ENCODE measurements around the gene TMPRSS13.

DNA sequence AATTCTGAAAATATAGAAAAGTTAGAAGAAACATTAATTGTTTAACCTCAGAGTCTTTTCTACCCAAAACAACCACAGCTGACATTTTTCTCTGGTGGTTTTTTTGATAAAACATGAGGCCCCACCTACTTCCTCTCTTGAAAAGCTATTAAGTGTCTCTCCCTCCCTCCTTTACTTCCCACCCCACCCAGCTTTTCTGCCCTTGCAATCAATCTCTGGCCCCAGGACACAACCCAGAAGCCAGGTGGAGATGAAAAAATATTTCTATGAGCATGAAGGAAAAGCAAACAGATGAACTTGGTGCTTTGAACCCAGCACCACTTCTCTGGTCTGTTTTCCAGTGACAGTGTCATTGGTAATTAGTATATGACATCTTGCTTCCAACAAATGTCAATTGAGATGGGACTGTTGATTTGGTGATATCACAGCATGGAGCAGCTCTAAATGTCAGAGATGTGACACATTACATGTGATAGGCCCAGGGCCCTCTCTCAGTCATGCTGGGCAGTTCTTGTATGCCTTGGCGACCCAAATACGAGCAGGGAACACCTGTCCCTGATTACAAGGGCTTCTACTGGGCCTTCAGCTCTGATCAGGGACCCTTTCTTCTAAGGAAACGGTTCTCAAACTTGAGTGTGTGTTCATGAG is 23.9 kb upstream of the TMPRSS13 start:
- TF ChIP-seq GATA3 (IDR thresholded peaks at IDR 0.05; ENCODE audit: low read depth, low read length) (no peak), GATA2 (IDR thresholded peaks at IDR 0.05; ENCODE audit: low read depth, low read length) (no peak)
